K562 (cell line): ENCODE measurements around the gene FUT2.

ENCODE experiments used
- MYNN ChIP-seq, 2 experiments: sonication (generic); formaldehyde crosslinking in 1 of 2; IDR thresholded peaks; 2 replicates each; pipeline versions ENCODE4 v1.5.0 to v1.6.1; 2016 to 2020; ENCODE audit warnings: antibody characterized with exemption in 1 of 2, missing genetic modification reagents in 1 of 2
- POLR2A ChIP-seq: fragments of 450-650 bp; conservative IDR thresholded peaks from 2 replicates; pipeline ENCODE4 v1.6.1; 2016
- RBBP5 ChIP-seq: fragments of 200-600 bp; sonication (generic); IDR thresholded peaks from 2 replicates; pipeline ENCODE4 v1.6.1; 2012; ENCODE audit warnings: borderline replicate concordance, mild to moderate bottlenecking, low read length, control low read depth, inconsistent platforms; ENCODE audit not compliant: insufficient read depth, poor library complexity, severe bottlenecking
- TAF1 ChIP-seq: IDR thresholded peaks from 2 replicates; pipeline ENCODE4 v1.6.1; 2011; ENCODE audit warnings: mild to moderate bottlenecking, low read length, moderate library complexity; ENCODE audit not compliant: insufficient read depth, control insufficient read depth, severe bottlenecking; ENCODE audit errors: extremely low read depth
- ZNF175 ChIP-seq: fragments of 200-800 bp; sonication (Bioruptor generic); IDR thresholded peaks from 2 replicates; pipeline ENCODE4 v1.6.1; 2016; ENCODE audit warnings: low read depth, mild to moderate bottlenecking, missing genetic modification characterization, missing compliant biosample characterization
- ZNF324 ChIP-seq: fragments of 250-450 bp; sonication (Bioruptor Pico); IDR thresholded peaks from 2 replicates; pipeline ENCODE4 v1.4.0; 2020; ENCODE audit warnings: mild to moderate bottlenecking
- ZNF354B ChIP-seq: fragments of 250-450 bp; sonication (Bioruptor Pico); IDR thresholded peaks from 2 replicates; pipeline ENCODE4 v1.4.0; 2020
- TF ChIP-seq, protein P1 (sequence below): sonication (generic); formaldehyde crosslinking; IDR thresholded peaks from 2 replicates; pipeline ENCODE4 v1.8.1; 2022; ENCODE audit warnings: missing genetic modification reagents
- TF ChIP-seq, protein P2 (sequence below), 2 experiments: fragments of 450-650 bp in 1 of 2; sonication (generic) in 1 of 2; formaldehyde crosslinking in 1 of 2; IDR thresholded peaks in 1 of 2; conservative IDR thresholded peaks in 1 of 2; 2 replicates each; pipeline versions ENCODE4 v1.6.1 to v1.8.1; 2016 to 2023; ENCODE audit warnings: mild to moderate bottlenecking in 2 of 2, moderate library complexity in 2 of 2, inconsistent platforms in 1 of 2, missing genetic modification reagents in 1 of 2
- TF ChIP-seq, protein P3 (sequence below), 3 experiments: IDR thresholded peaks in 2 of 3; conservative IDR thresholded peaks in 1 of 3; 2 replicates each; pipeline ENCODE4 v1.5.1; 2011 to 2012; ENCODE audit warnings: low read length in 3 of 3, mild to moderate bottlenecking in 3 of 3, control low read depth in 2 of 3, improper control_type of control experiment in 1 of 3, inconsistent platforms in 1 of 3, low read depth in 1 of 3, mixed read lengths in 1 of 3, moderate library complexity in 1 of 3; ENCODE audit not compliant: insufficient read depth in 2 of 3
- TF ChIP-seq, protein P4 (sequence below): fragments of 250-450 bp; sonication (Bioruptor Pico); IDR thresholded peaks from 2 replicates; pipeline ENCODE4 v1.4.0; 2020; ENCODE audit warnings: mild to moderate bottlenecking, moderate library complexity

DNA sequence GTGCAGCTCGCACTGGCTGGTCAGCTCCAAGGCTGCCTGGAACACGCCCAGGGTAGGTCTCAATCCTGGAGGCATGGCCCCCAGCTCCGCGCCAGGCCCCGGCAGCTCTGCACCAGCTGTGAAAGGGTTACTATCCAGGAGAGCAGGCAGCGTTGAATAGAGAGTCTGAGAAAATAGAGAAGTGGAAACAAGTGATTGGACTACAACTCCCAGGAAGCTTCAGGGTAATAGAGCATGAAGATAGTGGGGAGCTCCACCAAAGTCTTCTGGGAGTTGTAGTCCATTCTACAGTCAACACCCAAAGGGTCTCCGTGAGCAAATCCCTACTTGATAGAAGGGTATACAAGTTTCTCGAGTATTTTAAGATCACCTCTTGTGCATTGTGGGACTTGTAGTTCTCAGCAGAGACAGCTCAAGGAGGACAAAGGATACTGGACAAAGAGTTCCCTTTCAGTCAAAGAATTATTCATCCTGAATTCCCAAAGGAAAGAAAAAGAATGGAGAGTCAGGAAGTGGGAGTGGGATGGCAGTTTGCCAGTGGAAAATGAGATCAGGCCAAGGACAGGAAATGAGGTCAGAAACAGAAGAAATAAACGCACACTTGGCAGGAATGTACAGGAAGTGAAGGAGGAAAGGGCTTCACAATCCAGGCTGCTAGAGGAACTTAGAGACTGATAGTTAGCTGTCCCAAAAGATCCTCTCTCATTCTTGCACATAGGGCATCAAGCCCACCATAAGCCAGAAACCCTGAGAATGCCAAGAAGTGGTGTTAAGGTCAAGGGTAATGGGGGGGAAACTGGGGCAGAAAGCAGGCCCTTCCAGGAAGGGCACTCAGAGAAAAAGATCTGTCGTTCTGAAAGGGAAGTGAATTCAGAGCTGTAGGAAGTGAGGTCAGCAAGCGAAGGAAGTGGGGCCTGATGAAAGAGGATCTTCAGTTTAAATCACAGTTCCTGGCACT, 29.3 kb downstream of the FUT2 start:
- TF ChIP-seq, protein P1, sequence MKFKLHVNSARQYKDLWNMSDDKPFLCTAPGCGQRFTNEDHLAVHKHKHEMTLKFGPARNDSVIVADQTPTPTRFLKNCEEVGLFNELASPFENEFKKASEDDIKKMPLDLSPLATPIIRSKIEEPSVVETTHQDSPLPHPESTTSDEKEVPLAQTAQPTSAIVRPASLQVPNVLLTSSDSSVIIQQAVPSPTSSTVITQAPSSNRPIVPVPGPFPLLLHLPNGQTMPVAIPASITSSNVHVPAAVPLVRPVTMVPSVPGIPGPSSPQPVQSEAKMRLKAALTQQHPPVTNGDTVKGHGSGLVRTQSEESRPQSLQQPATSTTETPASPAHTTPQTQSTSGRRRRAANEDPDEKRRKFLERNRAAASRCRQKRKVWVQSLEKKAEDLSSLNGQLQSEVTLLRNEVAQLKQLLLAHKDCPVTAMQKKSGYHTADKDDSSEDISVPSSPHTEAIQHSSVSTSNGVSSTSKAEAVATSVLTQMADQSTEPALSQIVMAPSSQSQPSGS (CRISPR knock-in tag): no peak
- TF ChIP-seq, protein P2, sequence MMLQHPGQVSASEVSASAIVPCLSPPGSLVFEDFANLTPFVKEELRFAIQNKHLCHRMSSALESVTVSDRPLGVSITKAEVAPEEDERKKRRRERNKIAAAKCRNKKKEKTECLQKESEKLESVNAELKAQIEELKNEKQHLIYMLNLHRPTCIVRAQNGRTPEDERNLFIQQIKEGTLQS (IDR thresholded peaks at IDR 0.05): peak; percentile 62
- TF ChIP-seq, protein P2 (CRISPR knock-in tag; conservative IDR thresholded peaks at IDR 0.05): 0 out of 2 replicates have a peak, but pooled peaks have one; percentile 25
- TF ChIP-seq ZNF354B (CRISPR knock-in tag) (0 out of 2 replicates have a peak, but pooled peaks have one; percentile 21), RBBP5 (no peak), POLR2A (peak; percentile 43), TAF1 (no peak), MYNN (IDR thresholded peaks at IDR 0.05) (no peak), MYNN (CRISPR knock-in tag; IDR thresholded peaks at IDR 0.05) (no peak), ZNF324 (no peak), ZNF175 (CRISPR knock-in tag) (peak; percentile 86)
- TF ChIP-seq, protein P3, sequence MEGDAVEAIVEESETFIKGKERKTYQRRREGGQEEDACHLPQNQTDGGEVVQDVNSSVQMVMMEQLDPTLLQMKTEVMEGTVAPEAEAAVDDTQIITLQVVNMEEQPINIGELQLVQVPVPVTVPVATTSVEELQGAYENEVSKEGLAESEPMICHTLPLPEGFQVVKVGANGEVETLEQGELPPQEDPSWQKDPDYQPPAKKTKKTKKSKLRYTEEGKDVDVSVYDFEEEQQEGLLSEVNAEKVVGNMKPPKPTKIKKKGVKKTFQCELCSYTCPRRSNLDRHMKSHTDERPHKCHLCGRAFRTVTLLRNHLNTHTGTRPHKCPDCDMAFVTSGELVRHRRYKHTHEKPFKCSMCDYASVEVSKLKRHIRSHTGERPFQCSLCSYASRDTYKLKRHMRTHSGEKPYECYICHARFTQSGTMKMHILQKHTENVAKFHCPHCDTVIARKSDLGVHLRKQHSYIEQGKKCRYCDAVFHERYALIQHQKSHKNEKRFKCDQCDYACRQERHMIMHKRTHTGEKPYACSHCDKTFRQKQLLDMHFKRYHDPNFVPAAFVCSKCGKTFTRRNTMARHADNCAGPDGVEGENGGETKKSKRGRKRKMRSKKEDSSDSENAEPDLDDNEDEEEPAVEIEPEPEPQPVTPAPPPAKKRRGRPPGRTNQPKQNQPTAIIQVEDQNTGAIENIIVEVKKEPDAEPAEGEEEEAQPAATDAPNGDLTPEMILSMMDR (IDR thresholded peaks at IDR 0.05 in 2 of 3, conservative IDR thresholded peaks at IDR 0.05 in 1 of 3; ENCODE audit: insufficient read depth in 2 of 3, low read depth in 1 of 3, low read length in 3 of 3): no peak
- TF ChIP-seq, protein P4, sequence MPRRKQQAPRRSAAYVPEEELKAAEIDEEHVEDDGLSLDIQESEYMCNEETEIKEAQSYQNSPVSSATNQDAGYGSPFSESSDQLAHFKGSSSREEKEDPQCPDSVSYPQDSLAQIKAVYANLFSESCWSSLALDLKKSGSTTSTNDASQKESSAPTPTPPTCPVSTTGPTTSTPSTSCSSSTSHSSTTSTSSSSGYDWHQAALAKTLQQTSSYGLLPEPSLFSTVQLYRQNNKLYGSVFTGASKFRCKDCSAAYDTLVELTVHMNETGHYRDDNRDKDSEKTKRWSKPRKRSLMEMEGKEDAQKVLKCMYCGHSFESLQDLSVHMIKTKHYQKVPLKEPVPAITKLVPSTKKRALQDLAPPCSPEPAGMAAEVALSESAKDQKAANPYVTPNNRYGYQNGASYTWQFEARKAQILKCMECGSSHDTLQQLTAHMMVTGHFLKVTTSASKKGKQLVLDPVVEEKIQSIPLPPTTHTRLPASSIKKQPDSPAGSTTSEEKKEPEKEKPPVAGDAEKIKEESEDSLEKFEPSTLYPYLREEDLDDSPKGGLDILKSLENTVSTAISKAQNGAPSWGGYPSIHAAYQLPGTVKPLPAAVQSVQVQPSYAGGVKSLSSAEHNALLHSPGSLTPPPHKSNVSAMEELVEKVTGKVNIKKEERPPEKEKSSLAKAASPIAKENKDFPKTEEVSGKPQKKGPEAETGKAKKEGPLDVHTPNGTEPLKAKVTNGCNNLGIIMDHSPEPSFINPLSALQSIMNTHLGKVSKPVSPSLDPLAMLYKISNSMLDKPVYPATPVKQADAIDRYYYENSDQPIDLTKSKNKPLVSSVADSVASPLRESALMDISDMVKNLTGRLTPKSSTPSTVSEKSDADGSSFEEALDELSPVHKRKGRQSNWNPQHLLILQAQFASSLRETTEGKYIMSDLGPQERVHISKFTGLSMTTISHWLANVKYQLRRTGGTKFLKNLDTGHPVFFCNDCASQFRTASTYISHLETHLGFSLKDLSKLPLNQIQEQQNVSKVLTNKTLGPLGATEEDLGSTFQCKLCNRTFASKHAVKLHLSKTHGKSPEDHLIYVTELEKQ (CRISPR knock-in tag): no peak
